Epithelial cell of proximal tubule (primary cell): ENCODE measurements around the gene FNDC3B. TPM values are rescaled to one million over a fixed set of nuclear protein-coding genes. Genes with fewer than 3 reads are reported as not detected.

Experiments used
- DNase-seq: peaks from one replicate; pipeline ENCODE4 v3.0.0-alpha.2; 2011; ENCODE audit warnings: low read depth
- H3K4me3 ChIP-seq: 2 replicates; pipeline ENCODE4 v1.5.1; 2011; ENCODE audit warnings: low read depth, mild to moderate bottlenecking, low read length
- total RNA-seq: library from RNA; depleted of rRNA; stranded (reverse); fragments of >200 nt; gene quantifications from 2 replicates; pipeline ENCODE4 v1.2.3, GENCODE V29; 2015
- TF ChIP-seq, protein P1 (sequence below): conservative IDR thresholded peaks from 2 replicates; pipeline ENCODE4 v1.5.1; 2012; ENCODE audit warnings: low read depth, mild to moderate bottlenecking, low read length

Gene FNDC3B
- total RNA-seq, 1 donor from 2014 or later: 37.3 TPM

DNA sequence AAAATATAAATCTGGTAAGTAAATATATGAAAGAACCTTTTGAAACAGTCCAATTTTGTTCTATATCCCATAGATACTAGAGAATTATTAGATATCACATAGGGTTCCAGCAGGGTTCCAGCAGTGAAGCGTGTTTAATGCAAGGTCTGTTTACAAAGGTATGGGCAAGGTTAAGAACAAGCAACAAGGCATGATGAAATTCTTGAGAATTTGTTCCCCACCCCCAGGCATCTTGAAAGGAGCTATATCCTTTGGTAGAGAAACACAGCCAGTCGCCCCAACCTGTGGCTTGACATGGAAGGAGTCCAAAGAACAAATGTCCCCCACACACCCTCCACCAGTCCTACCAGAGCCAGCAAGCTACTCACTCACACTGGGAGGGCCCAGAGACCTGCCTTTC, 18.6 kb upstream of the FNDC3B start:
- TF ChIP-seq, protein P1, sequence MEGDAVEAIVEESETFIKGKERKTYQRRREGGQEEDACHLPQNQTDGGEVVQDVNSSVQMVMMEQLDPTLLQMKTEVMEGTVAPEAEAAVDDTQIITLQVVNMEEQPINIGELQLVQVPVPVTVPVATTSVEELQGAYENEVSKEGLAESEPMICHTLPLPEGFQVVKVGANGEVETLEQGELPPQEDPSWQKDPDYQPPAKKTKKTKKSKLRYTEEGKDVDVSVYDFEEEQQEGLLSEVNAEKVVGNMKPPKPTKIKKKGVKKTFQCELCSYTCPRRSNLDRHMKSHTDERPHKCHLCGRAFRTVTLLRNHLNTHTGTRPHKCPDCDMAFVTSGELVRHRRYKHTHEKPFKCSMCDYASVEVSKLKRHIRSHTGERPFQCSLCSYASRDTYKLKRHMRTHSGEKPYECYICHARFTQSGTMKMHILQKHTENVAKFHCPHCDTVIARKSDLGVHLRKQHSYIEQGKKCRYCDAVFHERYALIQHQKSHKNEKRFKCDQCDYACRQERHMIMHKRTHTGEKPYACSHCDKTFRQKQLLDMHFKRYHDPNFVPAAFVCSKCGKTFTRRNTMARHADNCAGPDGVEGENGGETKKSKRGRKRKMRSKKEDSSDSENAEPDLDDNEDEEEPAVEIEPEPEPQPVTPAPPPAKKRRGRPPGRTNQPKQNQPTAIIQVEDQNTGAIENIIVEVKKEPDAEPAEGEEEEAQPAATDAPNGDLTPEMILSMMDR: no peak
- no peak for DNase-seq
- no peak overlapping the region for H3K4me3 ChIP-seq

DNA sequence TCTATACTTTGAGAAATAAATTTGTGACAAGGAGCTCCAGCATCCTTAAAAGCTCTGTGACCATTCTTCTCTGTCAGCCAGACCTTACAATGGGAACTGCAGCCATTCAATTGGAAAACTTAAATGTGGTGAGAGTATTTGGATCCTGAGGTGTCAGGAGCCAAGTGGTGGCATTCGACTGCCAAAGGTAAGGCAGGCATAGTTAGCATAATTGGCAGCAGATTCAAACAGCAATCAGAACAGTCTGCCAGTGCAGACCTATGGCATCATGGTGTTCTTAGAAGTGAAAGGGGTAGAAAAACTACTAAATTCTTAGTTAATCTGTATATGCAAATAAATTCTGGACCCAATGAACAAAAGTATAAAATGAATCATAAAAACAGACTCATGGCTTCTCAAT, 18.2 kb upstream of the FNDC3B start:
- no peak overlapping the region for H3K4me3 ChIP-seq
- DNase-seq: no peak
- TF ChIP-seq, protein P1: no peak

DNA sequence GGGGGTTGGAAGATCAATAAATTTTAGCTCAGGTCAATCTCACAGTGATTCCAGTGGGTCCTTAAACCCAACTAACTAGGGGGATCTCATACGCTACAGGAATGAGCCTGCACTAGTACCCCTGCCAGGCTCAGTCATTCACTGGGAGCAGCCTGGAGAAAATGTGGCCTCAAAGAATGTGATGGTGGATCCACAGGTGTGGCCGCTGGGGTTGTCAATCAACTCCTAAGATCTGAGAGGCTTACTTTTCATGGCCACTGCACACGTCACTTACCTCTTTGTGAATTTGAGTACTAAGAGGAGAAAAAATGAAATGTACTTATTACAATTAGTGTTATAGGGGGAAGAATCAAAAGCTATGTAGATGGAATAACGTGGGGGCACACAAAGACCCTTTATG, 17.5 kb upstream of the FNDC3B start:
- TF ChIP-seq, protein P1: no peak
- H3K4me3 ChIP-seq: no peak overlapping the region
- no peak for DNase-seq

DNA sequence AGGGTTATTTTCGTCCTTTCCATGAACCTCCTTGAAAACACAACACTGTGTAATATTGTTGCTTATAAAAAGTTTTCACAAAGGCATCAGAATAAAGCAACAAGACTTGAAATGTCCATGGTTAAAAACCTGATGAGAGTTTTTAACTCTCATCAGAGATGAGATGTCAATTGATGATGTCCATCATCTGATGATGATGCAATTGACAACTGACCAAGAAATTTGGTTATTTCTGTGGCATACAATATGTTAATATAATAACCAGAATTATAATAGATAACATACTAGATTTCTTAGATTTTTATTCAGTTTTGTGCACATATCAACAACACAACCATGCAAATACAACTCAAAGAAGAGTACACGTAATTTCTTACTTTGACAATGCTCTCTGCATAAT, 15.5 kb upstream of the FNDC3B start:
- no peak for DNase-seq
- TF ChIP-seq, protein P1: no peak
- no peak overlapping the region for H3K4me3 ChIP-seq

DNA sequence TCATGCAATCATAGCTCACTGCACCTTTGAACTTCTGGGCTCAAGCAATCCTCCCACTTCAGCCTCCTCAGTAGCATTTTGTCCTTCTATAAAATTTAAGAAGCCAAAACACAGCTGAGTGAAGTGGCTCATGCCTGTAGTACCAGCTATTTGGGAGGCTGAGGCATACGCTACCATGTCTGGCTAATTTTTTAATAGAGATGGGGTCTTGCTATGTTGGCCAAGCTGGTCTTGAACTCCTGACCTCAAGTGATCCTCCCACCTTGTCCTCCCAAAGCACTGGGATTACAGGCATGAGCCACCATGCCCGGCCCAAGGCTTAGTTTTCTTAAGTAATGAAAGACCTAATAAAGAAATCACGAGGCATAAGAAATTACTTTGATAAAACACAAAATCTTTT, 14.7 kb upstream of the FNDC3B start:
- H3K4me3 ChIP-seq: no peak overlapping the region
- TF ChIP-seq, protein P1: no peak
- no peak for DNase-seq

DNA sequence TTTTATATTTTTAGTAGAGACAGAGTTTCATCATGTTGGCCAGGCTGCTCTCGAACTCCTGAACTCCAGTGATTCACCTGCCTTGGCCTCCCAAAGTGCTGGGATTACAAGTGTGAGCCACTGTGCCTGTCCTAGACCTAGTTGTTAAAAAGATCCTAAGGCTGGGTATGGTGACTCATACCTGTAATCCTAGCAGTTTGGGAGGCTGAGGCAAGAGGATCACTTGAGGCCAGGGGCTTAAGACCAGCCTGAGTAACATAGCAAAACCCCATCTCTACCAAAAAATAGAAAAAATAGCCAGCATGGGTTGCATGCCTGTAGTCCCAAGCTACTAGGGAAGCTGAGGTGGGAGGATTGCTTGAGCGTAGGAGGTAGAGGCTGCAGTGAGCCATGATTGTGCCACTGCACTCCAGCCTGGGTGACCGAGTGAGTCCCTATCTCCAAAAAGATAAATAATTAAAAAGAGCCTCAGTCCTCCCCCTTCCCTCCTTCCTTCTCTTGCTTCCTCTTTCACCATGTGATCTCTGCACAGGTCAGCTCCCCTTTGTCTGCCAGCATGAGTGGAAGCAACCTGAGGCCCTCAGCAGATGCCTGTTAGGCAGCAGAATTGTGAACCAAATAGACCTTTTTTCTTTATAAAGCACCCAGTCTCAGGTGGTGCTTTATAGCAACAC, 9.8 kb upstream of the FNDC3B start:
- TF ChIP-seq, protein P1: no peak
- no peak for DNase-seq
- H3K4me3 ChIP-seq: no peak overlapping the region

DNA sequence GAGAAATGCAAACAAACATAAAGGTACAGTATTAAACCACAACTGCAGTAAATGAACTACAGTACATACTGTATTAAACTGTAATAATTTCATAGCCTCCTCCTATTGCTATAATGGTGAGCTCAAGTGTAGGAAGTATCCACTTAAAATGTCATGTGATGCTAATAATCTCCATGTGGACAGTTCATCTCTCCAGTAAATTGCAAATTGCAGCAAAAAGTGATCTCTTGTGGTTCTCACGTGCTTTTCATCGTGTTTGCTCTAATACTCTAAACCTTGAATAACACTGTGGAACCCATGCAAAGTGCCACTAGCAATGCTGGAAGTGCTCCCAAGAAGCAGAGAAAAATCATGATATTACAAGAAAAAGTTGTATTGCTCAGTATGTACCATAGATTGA, 9.2 kb upstream of the FNDC3B start:
- no peak for DNase-seq
- no peak overlapping the region for H3K4me3 ChIP-seq

More for the DNA sequence above, 9.2 kb upstream of the FNDC3B start:
- TF ChIP-seq, protein P1: no peak
